ENCODE results near the gene MYO1E. TPM values are rescaled to one million over a fixed set of nuclear protein-coding genes. Genes with fewer than 3 reads are reported as not detected.
A peak's percentile ranks its signal among the peaks of the same experiment; 100 is the strongest.

Gene MYO1E
- total and polyA plus RNA-seq, 2 of the 8 experiments (the other 6 are each of a cell fraction or from before 2014, with no cell fraction given), result 19.6 to 142 TPM

DNA sequence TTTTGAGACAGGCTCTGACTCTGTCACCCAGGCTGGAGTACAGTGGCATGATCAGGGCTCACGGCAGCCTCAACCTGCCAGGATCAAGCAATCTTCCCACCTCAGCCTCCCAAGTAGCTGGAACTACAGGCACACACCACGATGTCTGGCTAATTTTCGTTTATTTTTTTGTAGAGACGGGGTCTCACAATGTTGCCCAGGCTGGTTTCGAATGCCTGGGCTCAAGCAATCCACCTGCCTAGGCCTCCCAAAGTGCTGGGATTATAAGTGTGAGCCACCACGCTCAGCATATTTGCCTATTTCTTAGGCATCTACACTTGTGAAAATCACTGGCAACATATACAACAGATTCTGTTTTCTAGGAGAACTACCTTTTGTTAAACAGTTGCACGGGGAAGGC lies 16.9 kb downstream of the MYO1E start:
- Histone ChIP-seq H3K18ac (ENCODE audit: extremely low read depth, low read length) (peak overlapping the region; percentile 64; the same call in 1 of the 2 replicates), H3K4me1 (replicated peaks in 1 of 4; ENCODE audit: control insufficient read depth in 3 of 4, insufficient read depth in 4 of 4, low read length in 3 of 4) (peaks cover 17 to 40% (median 27%) of the 10 kb centered on the region in 4 experiments; a peak in 6 of 7 replicates), H3K4me2 (ENCODE audit: insufficient read depth in 1 of 2, low read depth in 2 of 2, low read length in 2 of 2) (peak overlapping the region in 1 of 2 experiments; percentile 55; a peak in 2 of 4 replicates), H4K5ac (ENCODE audit: insufficient read length, low read depth, low read length) (no peak overlapping the region), H4K91ac (replicated peaks; ENCODE audit: insufficient read length, low read length) (no peak overlapping the region), H2BK15ac (ENCODE audit: low read length) (peak overlapping the region; percentile 85), H2BK20ac (ENCODE audit: low read length) (peak overlapping the region; percentile 16; the same call in 1 of the 2 replicates), H2AFZ (ENCODE audit: low read length) (no peak overlapping the region), H3K79me1 (ENCODE audit: low read depth, low read length) (peaks cover 1% of the 10 kb centered on the region; the same call in 1 of the 2 replicates), H3K14ac (ENCODE audit: insufficient read length) (no peak overlapping the region), H3K23me2 (ENCODE audit: low read depth, low read length) (peaks cover 3% of the 10 kb centered on the region; the same call in 1 of the 2 replicates), H3K4me3 (ENCODE audit: extremely low read depth in 1 of 4, insufficient read depth in 2 of 4, low read depth in 3 of 4, low read length in 4 of 4) (no peak overlapping the region), H2BK12ac (ENCODE audit: low read depth, low read length) (peak overlapping the region; percentile 98), H2AK5ac (ENCODE audit: low read depth, low read length) (peak overlapping the region; percentile 71), H4K8ac (ENCODE audit: extremely low read depth, insufficient read depth, low read length) (no peak overlapping the region), H2BK5ac (ENCODE audit: low read depth, low read length) (0 out of 2 replicates have a peak overlapping the region, but pooled peaks have one; percentile 2), H3K23ac (ENCODE audit: insufficient read length) (no peak overlapping the region), H3K27me3 (replicated peaks in 1 of 4; ENCODE audit: control insufficient read depth in 3 of 4, extremely low read depth in 1 of 4, insufficient read depth in 3 of 4, low read length in 3 of 4) (no peaks in the 10 kb centered on the region; a peak in 1 of 7 replicates), H3K4ac (replicated peaks; ENCODE audit: insufficient read length, low read depth, low read length) (no peak overlapping the region), H3K27ac (ENCODE audit: low read depth, low read length) (no peak overlapping the region), H3K79me2 (ENCODE audit: control insufficient read depth in 1 of 2, insufficient read depth in 2 of 2, low read length in 2 of 2) (peaks cover 15 to 66% of the 10 kb centered on the region in 2 experiments), H2BK120ac (replicated peaks; ENCODE audit: low read depth, low read length) (no peak overlapping the region), H4K20me1 (replicated peaks in 1 of 2; ENCODE audit: control insufficient read depth in 1 of 2, insufficient read depth in 2 of 2, low read length in 2 of 2) (peaks cover 0 to 2% of the 10 kb centered on the region in 2 experiments), H3K56ac (replicated peaks; ENCODE audit: insufficient read length, low read depth, low read length) (no peak overlapping the region), H3K9ac (replicated peaks in 1 of 4; ENCODE audit: extremely low read depth in 1 of 4, low read depth in 3 of 4, low read length in 3 of 4) (no peak overlapping the region; a peak in 1 of 7 replicates), H3K36me3 (ENCODE audit: control insufficient read depth in 2 of 4, insufficient read depth in 4 of 4, low read length in 3 of 4) (0 out of 8 replicates have a peak, but pooled peaks cover 0 to 3% (median 0%) of the 10 kb centered on the region in 4 experiments), H3K9me3 (ENCODE audit: insufficient read depth in 2 of 2, low read depth in 1 of 2, low read length in 1 of 2) (no peaks in the 10 kb centered on the region)
- DNase-seq (ENCODE audit: low read depth in 1 of 2, low spot score in 2 of 2) (no peak), FAIRE-seq (no peak)
- 84% methylated on average over 7 of the region's 7 CpGs; no CpG with 5 or more reads in 1 of the 2 experiments for WGBS, 2 experiments (ENCODE audit: extremely low coverage in 1 of 2, insufficient coverage in 1 of 2, insufficient read length in 1 of 2, insufficient replicate concordance in 2 of 2, low coverage in 1 of 2, low lambda C conversion rate in 2 of 2, missing lambda C conversion rate in 1 of 2)
- CTCF ChIA-PET (ENCODE audit: partially characterized antibody), result interaction anchor here (0.6 to 2.6 kb wide), 3 partner anchors 12 to 108 kb away, joined by 3 to 8 read pairs (median 6); no protein-coding TSS in a partner anchor
- POLR2A ChIA-PET (ENCODE audit: partially characterized antibody), result interaction anchor here (1.4 to 12.8 kb wide), 4 partner anchors 12 to 103 kb away, joined by 3 to 151 read pairs (median 6); partner anchors contain the start of gene MYO1E
- no peak for TF ChIP-seq EZH2 (IDR thresholded peaks at IDR 0.05; ENCODE audit: low read depth, low read length, severe bottlenecking)
- TF ChIP-seq RNF2 (IDR thresholded peaks at IDR 0.05; ENCODE audit: borderline replicate concordance, low read depth, low read length, missing control alignments, poor library complexity, severe bottlenecking), result no peak
- no peak for TF ChIP-seq CHD2 (IDR thresholded peaks at IDR 0.05; ENCODE audit: low read length)
- no peak for TF ChIP-seq EGR1 (IDR thresholded peaks at IDR 0.05; ENCODE audit: borderline replicate concordance, low read depth, low read length)
- no peak for TF ChIP-seq TBP (IDR thresholded peaks at IDR 0.05; ENCODE audit: low read depth, low read length)
- TF ChIP-seq FOSL1 (IDR thresholded peaks at IDR 0.05; ENCODE audit: insufficient read depth, low read depth, low read length), result no peak
- no peak for TF ChIP-seq RAD21 (IDR thresholded peaks at IDR 0.05 in 1 of 2, conservative IDR thresholded peaks at IDR 0.05 in 1 of 2; ENCODE audit: low read depth in 2 of 2, low read length in 2 of 2)
- no peak for TF ChIP-seq CTBP2 (IDR thresholded peaks at IDR 0.05; ENCODE audit: borderline replicate concordance, insufficient read depth, insufficient read length, low read length)
- no peak for TF ChIP-seq SIN3A (conservative IDR thresholded peaks at IDR 0.05 in 1 of 2, IDR thresholded peaks at IDR 0.05 in 1 of 2; ENCODE audit: low read depth in 1 of 2, low read length in 2 of 2)
- TF ChIP-seq, protein P1, sequence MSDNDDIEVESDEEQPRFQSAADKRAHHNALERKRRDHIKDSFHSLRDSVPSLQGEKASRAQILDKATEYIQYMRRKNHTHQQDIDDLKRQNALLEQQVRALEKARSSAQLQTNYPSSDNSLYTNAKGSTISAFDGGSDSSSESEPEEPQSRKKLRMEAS (IDR thresholded peaks at IDR 0.05), result no peak
- no peak for TF ChIP-seq HDAC6 (IDR thresholded peaks at IDR 0.05; ENCODE audit: low read depth, low read length)
